CD4-positive, CD25-positive, alpha-beta regulatory T cell (primary cell): ENCODE data around the gene VPS9D1. TPM values are rescaled to one million over a fixed set of nuclear protein-coding genes. Genes with fewer than 3 reads are reported as not detected.
"Not testable (repeated sequence)": the region's sequence is repeated elsewhere in the genome, so short reads cannot be mapped to it uniquely, and the experiment has no call there.

Experiments
- ATAC-seq, 2 donors: fragments of 150-1000 bp; cut with Tn5 transposase; one replicate each; pipeline ENCODE4 v1.10.0; 2021; ENCODE audit warnings: low read depth in 2 of 2, moderate number of reproducible peaks in 2 of 2, moderate library complexity in 1 of 2
- DNase-seq, 3 donors: peaks; one replicate each; pipeline versions ENCODE4 v3.0.0 to v3.0.0-alpha.2; 2012 to 2022; ENCODE audit warnings: mixed read lengths in 1 of 3
- H3K27ac ChIP-seq: one replicate; pipeline ENCODE4 v1.7.0; 2013; ENCODE audit warnings: mild to moderate bottlenecking, low read length; ENCODE audit not compliant: insufficient read depth, poor library complexity, severe bottlenecking
- H3K27me3 ChIP-seq: one replicate; pipeline ENCODE4 v1.7.0; 2013; ENCODE audit warnings: low read length; ENCODE audit not compliant: control insufficient read depth, insufficient read depth
- H3K36me3 ChIP-seq: one replicate; pipeline ENCODE4 v1.7.0; 2013; ENCODE audit warnings: mild to moderate bottlenecking, low read length, moderate library complexity; ENCODE audit not compliant: control insufficient read depth, insufficient read depth
- H3K4me1 ChIP-seq: 2 replicates; pipeline ENCODE4 v1.7.0; 2013; ENCODE audit warnings: mild to moderate bottlenecking, low read length; ENCODE audit not compliant: insufficient read depth, control insufficient read depth, poor library complexity, severe bottlenecking
- H3K4me3 ChIP-seq: one replicate; pipeline ENCODE4 v1.7.0; 2013; ENCODE audit warnings: low read depth, mild to moderate bottlenecking, low read length, moderate library complexity
- H3K9me3 ChIP-seq, 2 experiments: 1 replicate in 1 of 2; 2 replicates in 1 of 2; pipeline ENCODE4 v1.7.0; 2013; ENCODE audit warnings: low read length in 2 of 2, mild to moderate bottlenecking in 1 of 2, moderate library complexity in 1 of 2; ENCODE audit not compliant: control insufficient read depth in 2 of 2
- H3K27ac Mint-ChIP-seq, 3 donors: one replicate each; pipeline ENCODE4 v1.8.0; 2020 to 2022; ENCODE audit warnings: mild to moderate bottlenecking in 3 of 3, mixed read lengths in 3 of 3, moderate library complexity in 2 of 3
- H3K27me3 Mint-ChIP-seq: one replicate; pipeline ENCODE4 v1.8.0; 2022; ENCODE audit warnings: mild to moderate bottlenecking, mixed read lengths
- H3K36me3 Mint-ChIP-seq: one replicate; pipeline ENCODE4 v1.8.0; 2020; ENCODE audit warnings: mixed read lengths
- H3K4me1 Mint-ChIP-seq, 4 donors: one replicate each; pipeline ENCODE4 v1.8.0; 2020 to 2022; ENCODE audit warnings: mixed read lengths in 4 of 4, mild to moderate bottlenecking in 1 of 4
- H3K4me3 Mint-ChIP-seq, 4 donors: one replicate each; pipeline ENCODE4 v1.8.0; 2020 to 2022; ENCODE audit warnings: mild to moderate bottlenecking in 4 of 4, mixed read lengths in 4 of 4, moderate library complexity in 3 of 4
- H3K9me3 Mint-ChIP-seq, 7 donors: one replicate each; pipeline ENCODE4 v1.8.0; 2020 to 2022; ENCODE audit warnings: mixed read lengths in 7 of 7, mild to moderate bottlenecking in 3 of 7, moderate library complexity in 2 of 7
- polyA plus RNA-seq, 4 donors: library from polyadenylated mRNA; unstranded; fragments of 300-500 nt; fragmentation: Illumina TruSeq; gene quantifications; one replicate each; pipeline ENCODE4 v1.2.3, GENCODE V29; 2021
- total RNA-seq: library from RNA; stranded (reverse); gene quantifications from one replicate; pipeline ENCODE4 v1.2.3, GENCODE V29; 2022

The VPS9D1 gene
- total and polyA plus RNA-seq, 5 donors from 2014 or later = 0.13 to 22.0 (median 0.35) TPM

- not testable (repeated sequence) for H3K9me3 ChIP-seq, H3K9me3 Mint-ChIP-seq, H3K27me3 ChIP-seq, H3K36me3 Mint-ChIP-seq, ATAC-seq, H3K36me3 ChIP-seq, H3K4me3 ChIP-seq, H3K27me3 Mint-ChIP-seq, DNase-seq
- peaks cover 0 to 37% (median 8%) of the 10 kb centered on the region in 4 donors for H3K4me1 Mint-ChIP-seq
- Histone ChIP-seq H3K27ac (peak overlapping the region; percentile 88), H3K4me1 (peaks cover 41% of the 10 kb centered on the region)
- H3K27ac Mint-ChIP-seq = peak overlapping the region in 2 of 3 donors; percentile 71 to 81
- peak overlapping the region in 3 of 4 donors; percentile 79 to 94 (median 83) for H3K4me3 Mint-ChIP-seq
Observed at GRCh38 chr16:89699629-89700099, 21.0 kb downstream of the VPS9D1 start.

- peak overlapping the region in 2 of 3 donors; percentile 71 for H3K27ac Mint-ChIP-seq
- H3K27ac ChIP-seq, H3K27me3 Mint-ChIP-seq, DNase-seq, H3K36me3 ChIP-seq, H3K9me3 ChIP-seq, H3K36me3 Mint-ChIP-seq, ATAC-seq, H3K27me3 ChIP-seq, H3K9me3 Mint-ChIP-seq, H3K4me3 ChIP-seq: not testable (repeated sequence)
- peaks cover 41% of the 10 kb centered on the region for H3K4me1 ChIP-seq
- peaks cover 0 to 37% (median 8%) of the 10 kb centered on the region in 4 donors for H3K4me1 Mint-ChIP-seq
- peak overlapping the region in 2 of 4 donors; percentile 32 to 60 for H3K4me3 Mint-ChIP-seq
Observed at GRCh38 chr16:89698717-89699116, 22.0 kb downstream of the VPS9D1 start.

DNA sequence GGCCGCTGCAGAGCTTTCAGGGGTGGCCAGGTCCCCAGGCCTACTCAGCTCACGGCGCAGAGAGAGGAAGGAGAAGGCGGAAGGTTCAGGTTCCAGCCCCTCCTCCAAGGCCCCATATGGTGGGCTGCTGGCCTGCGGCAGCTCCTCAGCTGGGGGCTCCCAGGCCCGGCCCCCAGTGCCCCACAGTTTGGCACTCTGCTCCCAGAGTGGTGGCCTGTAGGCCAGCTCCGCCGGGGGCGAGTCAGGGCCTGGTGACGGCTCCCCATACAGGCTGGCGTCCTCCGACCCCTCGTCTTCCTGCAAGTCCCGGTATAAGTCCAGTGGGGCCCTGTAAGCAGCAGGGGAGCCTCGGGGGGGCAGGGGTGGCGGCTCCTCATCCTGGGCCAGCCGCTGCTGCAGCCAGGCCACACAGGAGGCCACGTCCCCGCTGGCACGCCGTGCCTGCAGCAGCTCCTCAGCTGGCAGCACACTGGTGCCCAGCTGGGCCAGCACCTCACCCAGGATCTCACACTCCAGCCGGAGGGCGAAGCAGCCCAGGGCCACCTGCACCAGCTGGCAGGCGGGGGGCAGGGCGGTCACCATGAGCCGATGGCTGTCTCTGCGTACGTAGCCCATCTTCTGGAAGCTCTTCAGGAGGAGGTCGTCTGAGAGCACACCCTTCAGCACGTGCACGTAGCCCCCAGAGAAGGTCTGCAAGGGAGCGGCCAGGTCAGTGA, 22.9 kb downstream of the VPS9D1 start:
- Mint-ChIP-seq H3K36me3 (peaks cover 7% of the 10 kb centered on the region), H3K4me3 (no peak overlapping the region), H3K9me3 (no peaks in the 10 kb centered on the region), H3K4me1 (peaks cover 0 to 32% (median 7%) of the 10 kb centered on the region in 4 donors), H3K27me3 (no peaks in the 10 kb centered on the region), H3K27ac (no peak overlapping the region)
- no peaks in the 10 kb centered on the region for H3K9me3 ChIP-seq
- H3K4me1 ChIP-seq = peaks cover 41% of the 10 kb centered on the region
- peaks cover 9% of the 10 kb centered on the region for H3K36me3 ChIP-seq
- no peak overlapping the region for H3K27ac ChIP-seq
- no peaks in the 10 kb centered on the region for H3K27me3 ChIP-seq
- DNase-seq (no peak), ATAC-seq (no peak)
- H3K4me3 ChIP-seq = no peak overlapping the region

GRCh38 chr16:89697161-89697615, 23.5 kb downstream of the VPS9D1 start:
- peaks cover 7% of the 10 kb centered on the region for H3K36me3 Mint-ChIP-seq
- H3K9me3 Mint-ChIP-seq = no peaks in the 10 kb centered on the region
- Histone ChIP-seq H3K27me3 (no peaks in the 10 kb centered on the region), H3K36me3 (peaks cover 9% of the 10 kb centered on the region), H3K9me3 (no peaks in the 10 kb centered on the region), H3K4me3 (no peak overlapping the region), H3K27ac (no peak overlapping the region), H3K4me1 (peaks cover 35% of the 10 kb centered on the region)
- no peaks in the 10 kb centered on the region for H3K27me3 Mint-ChIP-seq
- ATAC-seq = no peak
- peaks cover 0 to 27% (median 4%) of the 10 kb centered on the region in 4 donors for H3K4me1 Mint-ChIP-seq
- DNase-seq = no peak
- no peak overlapping the region for H3K4me3 Mint-ChIP-seq
- H3K27ac Mint-ChIP-seq = peak overlapping the region in 1 of 3 donors; percentile 48

GRCh38 chr16:89696670-89697128, 24.0 kb downstream of the VPS9D1 start:
- no peak overlapping the region for H3K4me3 ChIP-seq
- peaks cover 13% of the 10 kb centered on the region for H3K36me3 ChIP-seq
- H3K36me3 Mint-ChIP-seq = peaks cover 7% of the 10 kb centered on the region
- H3K4me1 Mint-ChIP-seq = peaks cover 0 to 25% (median 3%) of the 10 kb centered on the region in 4 donors
- DNase-seq (peak in 1 of 3 donors; percentile 59), ATAC-seq (no peak)
- no peak overlapping the region for H3K4me3 Mint-ChIP-seq
- H3K4me1 ChIP-seq = peaks cover 33% of the 10 kb centered on the region
- H3K27ac Mint-ChIP-seq = peak overlapping the region in 2 of 3 donors; percentile 48 to 65
- no peak overlapping the region for H3K27ac ChIP-seq
- H3K9me3 ChIP-seq = no peaks in the 10 kb centered on the region
- H3K27me3 ChIP-seq = no peaks in the 10 kb centered on the region
- no peaks in the 10 kb centered on the region for H3K9me3 Mint-ChIP-seq
- no peaks in the 10 kb centered on the region for H3K27me3 Mint-ChIP-seq

- Histone ChIP-seq H3K36me3 (peaks cover 19% of the 10 kb centered on the region), H3K4me3 (no peak overlapping the region), H3K27me3 (no peaks in the 10 kb centered on the region), H3K9me3 (no peaks in the 10 kb centered on the region), H3K27ac (no peak overlapping the region), H3K4me1 (peaks cover 30% of the 10 kb centered on the region)
- no peaks in the 10 kb centered on the region for H3K27me3 Mint-ChIP-seq
- DNase-seq = no peak
- H3K36me3 Mint-ChIP-seq = peaks cover 7% of the 10 kb centered on the region
- no peak for ATAC-seq
- H3K4me1 Mint-ChIP-seq = peaks cover 0 to 25% (median 3%) of the 10 kb centered on the region in 4 donors
- H3K4me3 Mint-ChIP-seq = no peak overlapping the region
- no peak overlapping the region for H3K27ac Mint-ChIP-seq
- H3K9me3 Mint-ChIP-seq = no peaks in the 10 kb centered on the region
Observed at GRCh38 chr16:89695875-89696669, 24.6 kb downstream of the VPS9D1 start.

DNA sequence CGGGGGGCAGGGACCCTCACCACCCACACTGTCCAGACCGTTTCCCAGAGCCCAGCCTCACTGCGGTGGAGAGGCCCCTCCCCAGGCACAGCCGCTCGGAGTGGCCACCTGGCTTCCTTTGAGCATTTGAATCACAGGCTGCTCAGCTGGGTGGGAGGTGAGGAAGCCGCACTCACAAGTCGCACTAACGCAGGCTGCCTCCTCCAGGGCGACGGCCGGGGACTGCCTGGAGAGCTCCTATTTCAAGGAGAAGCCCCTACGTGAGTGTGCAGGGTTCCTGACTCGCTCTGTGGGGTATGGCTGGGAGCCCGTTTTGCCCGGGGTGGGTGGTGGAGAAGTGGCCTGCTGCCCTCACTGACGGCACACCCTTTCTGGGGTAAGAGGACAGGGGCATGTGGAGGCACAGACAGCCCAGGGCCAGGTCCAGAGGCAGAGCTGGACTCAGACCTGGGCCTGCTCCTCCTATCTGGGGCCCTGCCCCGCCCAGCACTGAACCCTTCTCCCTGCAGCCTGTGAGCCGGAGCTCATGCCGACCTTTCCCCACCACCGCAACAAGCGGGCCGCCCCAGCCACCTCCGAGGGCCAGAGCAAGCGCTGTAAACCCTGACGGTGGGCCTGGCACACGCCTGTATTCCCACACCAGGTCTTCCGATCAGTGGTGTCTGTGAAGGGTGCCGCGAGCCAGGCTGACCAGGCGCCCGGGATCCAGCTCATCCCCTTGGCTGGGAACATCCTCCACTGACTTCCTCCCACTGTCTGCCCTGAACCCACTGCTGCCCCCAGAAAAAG, 25.4 kb downstream of the VPS9D1 start:
- no peaks in the 10 kb centered on the region for H3K27me3 Mint-ChIP-seq
- H3K9me3 ChIP-seq = no peaks in the 10 kb centered on the region
- ATAC-seq (no peak), DNase-seq (no peak)
- no peak overlapping the region for H3K27ac ChIP-seq
- peaks cover 21% of the 10 kb centered on the region for H3K36me3 ChIP-seq
- no peaks in the 10 kb centered on the region for H3K27me3 ChIP-seq
- H3K27ac Mint-ChIP-seq = no peak overlapping the region
- H3K4me1 ChIP-seq = peaks cover 22% of the 10 kb centered on the region
- no peak overlapping the region for H3K4me3 Mint-ChIP-seq
- peaks cover 0 to 25% (median 3%) of the 10 kb centered on the region in 4 donors for H3K4me1 Mint-ChIP-seq
- H3K9me3 Mint-ChIP-seq = no peaks in the 10 kb centered on the region
- H3K36me3 Mint-ChIP-seq = peaks cover 8% of the 10 kb centered on the region
- no peak overlapping the region for H3K4me3 ChIP-seq
